Measurements from ENCODE around the gene DUSP2.

Gene DUSP2

GRCh38 chr2:96098900-96099590, 46.2 kb downstream of the DUSP2 start:
- 55 to 88% methylated on average over 4 to 9 of the region's 11 CpGs for WGBS, 2 experiments (ENCODE audit: insufficient coverage in 2 of 2)
- Histone ChIP-seq H3K36me3 (ENCODE audit: control insufficient read depth, insufficient read depth, low read length) (no peaks in the 10 kb centered on the region), H3K27ac (ENCODE audit: low read depth, low read length, severe bottlenecking) (no peak overlapping the region), H3K9me3 (ENCODE audit: control insufficient read depth, low read length) (no peaks in the 10 kb centered on the region), H3K4me1 (ENCODE audit: control insufficient read depth, insufficient read depth, low read length, poor library complexity, severe bottlenecking) (peaks cover 15% of the 10 kb centered on the region), H3K4me3 (ENCODE audit: extremely low read depth, insufficient read depth, low read length, poor library complexity, severe bottlenecking) (no peak overlapping the region)

- 85 to 91% methylated on average over 5 to 7 of the region's 7 CpGs for WGBS, 2 experiments (ENCODE audit: insufficient coverage in 2 of 2)
- H3K36me3 ChIP-seq (ENCODE audit: control insufficient read depth, insufficient read depth, low read length) = no peaks in the 10 kb centered on the region
- no peak overlapping the region for H3K27ac ChIP-seq (ENCODE audit: low read depth, low read length, severe bottlenecking)
- no peak overlapping the region for H3K4me3 ChIP-seq (ENCODE audit: extremely low read depth, insufficient read depth, low read length, poor library complexity, severe bottlenecking)
- no peaks in the 10 kb centered on the region for H3K9me3 ChIP-seq (ENCODE audit: control insufficient read depth, low read length)
- H3K4me1 ChIP-seq (ENCODE audit: control insufficient read depth, insufficient read depth, low read length, poor library complexity, severe bottlenecking) = peaks cover 15% of the 10 kb centered on the region
These were observed 47.1 kb downstream of the DUSP2 start for GRCh38 chr2:96097951-96098823.

GRCh38 chr2:96097441-96097840, 47.8 kb downstream of the DUSP2 start:
- Histone ChIP-seq H3K36me3 (ENCODE audit: control insufficient read depth, insufficient read depth, low read length) (no peaks in the 10 kb centered on the region), H3K4me1 (ENCODE audit: control insufficient read depth, insufficient read depth, low read length, poor library complexity, severe bottlenecking) (peaks cover 15% of the 10 kb centered on the region), H3K27ac (ENCODE audit: low read depth, low read length, severe bottlenecking) (no peak overlapping the region), H3K4me3 (ENCODE audit: extremely low read depth, insufficient read depth, low read length, poor library complexity, severe bottlenecking) (no peak overlapping the region), H3K9me3 (ENCODE audit: control insufficient read depth, low read length) (no peaks in the 10 kb centered on the region)
- WGBS, 2 experiments (ENCODE audit: insufficient coverage in 2 of 2) = 89 to 97% methylated on average over 4 of the region's 5 CpGs

- no peak overlapping the region for H3K4me3 ChIP-seq (ENCODE audit: extremely low read depth, insufficient read depth, low read length, poor library complexity, severe bottlenecking)
- H3K4me1 ChIP-seq (ENCODE audit: control insufficient read depth, insufficient read depth, low read length, poor library complexity, severe bottlenecking) = peaks cover 6% of the 10 kb centered on the region
- H3K36me3 ChIP-seq (ENCODE audit: control insufficient read depth, insufficient read depth, low read length) = no peaks in the 10 kb centered on the region
- H3K27ac ChIP-seq (ENCODE audit: low read depth, low read length, severe bottlenecking) = no peak overlapping the region
- 87 to 90% methylated on average over 5 to 6 of the region's 7 CpGs for WGBS, 2 experiments (ENCODE audit: insufficient coverage in 2 of 2)
- H3K9me3 ChIP-seq (ENCODE audit: control insufficient read depth, low read length) = no peaks in the 10 kb centered on the region
These were observed 50.1 kb downstream of the DUSP2 start for GRCh38 chr2:96095116-96095636.

- 97 to 100% methylated on average over 4 of the region's 4 CpGs for WGBS, 2 experiments (ENCODE audit: insufficient coverage in 2 of 2)
- no peaks in the 10 kb centered on the region for H3K36me3 ChIP-seq (ENCODE audit: control insufficient read depth, insufficient read depth, low read length)
- no peak overlapping the region for H3K27ac ChIP-seq (ENCODE audit: low read depth, low read length, severe bottlenecking)
- H3K4me1 ChIP-seq (ENCODE audit: control insufficient read depth, insufficient read depth, low read length, poor library complexity, severe bottlenecking) = peaks cover 5% of the 10 kb centered on the region
- no peaks in the 10 kb centered on the region for H3K9me3 ChIP-seq (ENCODE audit: control insufficient read depth, low read length)
- H3K4me3 ChIP-seq (ENCODE audit: extremely low read depth, insufficient read depth, low read length, poor library complexity, severe bottlenecking) = no peak overlapping the region
These were observed 51.7 kb downstream of the DUSP2 start for GRCh38 chr2:96093528-96093927.

Measured in mesodermal cell (in vitro differentiated cells).